OCI-LY1 (cell line): ENCODE results near the gene ACSM3.

ENCODE experiments used
- EZH2 ChIP-seq: fragments of 200-600 bp; sonication (generic), shearing (Covaris generic); IDR thresholded peaks from 2 replicates; pipeline ENCODE4 v1.8.0; 2017; ENCODE audit warnings: borderline replicate concordance, mixed run types, mild to moderate bottlenecking, antibody characterized with exemption, low read length, moderate library complexity, mixed read lengths
- TF ChIP-seq, protein P1 (sequence below): fragments of 200-600 bp; sonication (generic), shearing (Covaris generic); IDR thresholded peaks from 2 replicates; pipeline ENCODE4 v1.5.1; 2017; ENCODE audit warnings: mild to moderate bottlenecking, antibody characterized with exemption, low read length, moderate library complexity, mixed read lengths

- TF ChIP-seq, protein P1, sequence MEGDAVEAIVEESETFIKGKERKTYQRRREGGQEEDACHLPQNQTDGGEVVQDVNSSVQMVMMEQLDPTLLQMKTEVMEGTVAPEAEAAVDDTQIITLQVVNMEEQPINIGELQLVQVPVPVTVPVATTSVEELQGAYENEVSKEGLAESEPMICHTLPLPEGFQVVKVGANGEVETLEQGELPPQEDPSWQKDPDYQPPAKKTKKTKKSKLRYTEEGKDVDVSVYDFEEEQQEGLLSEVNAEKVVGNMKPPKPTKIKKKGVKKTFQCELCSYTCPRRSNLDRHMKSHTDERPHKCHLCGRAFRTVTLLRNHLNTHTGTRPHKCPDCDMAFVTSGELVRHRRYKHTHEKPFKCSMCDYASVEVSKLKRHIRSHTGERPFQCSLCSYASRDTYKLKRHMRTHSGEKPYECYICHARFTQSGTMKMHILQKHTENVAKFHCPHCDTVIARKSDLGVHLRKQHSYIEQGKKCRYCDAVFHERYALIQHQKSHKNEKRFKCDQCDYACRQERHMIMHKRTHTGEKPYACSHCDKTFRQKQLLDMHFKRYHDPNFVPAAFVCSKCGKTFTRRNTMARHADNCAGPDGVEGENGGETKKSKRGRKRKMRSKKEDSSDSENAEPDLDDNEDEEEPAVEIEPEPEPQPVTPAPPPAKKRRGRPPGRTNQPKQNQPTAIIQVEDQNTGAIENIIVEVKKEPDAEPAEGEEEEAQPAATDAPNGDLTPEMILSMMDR = no peak
- no peak for TF ChIP-seq EZH2
These were observed 2.5 kb downstream of the ACSM3 start for GRCh38 chr16:20766294-20766693.
